IMR-90 (cell line): ENCODE results near the gene HSD17B11.

Experiments
- CTCF ChIP-seq: conservative IDR thresholded peaks from 2 replicates; pipeline ENCODE4 v1.5.1; 2012; ENCODE audit warnings: mild to moderate bottlenecking, low read depth, low read length, improper control_type of control experiment
- NFE2L2 ChIP-seq: fragments of 150-350 bp; IDR thresholded peaks from 2 replicates; pipeline ENCODE4 v1.6.1; 2016; ENCODE audit warnings: low read depth, mild to moderate bottlenecking, low read length
- RCOR1 ChIP-seq: IDR thresholded peaks from 2 replicates; pipeline ENCODE4 v1.6.1; 2012; ENCODE audit warnings: mild to moderate bottlenecking, low read length, improper control_type of control experiment; ENCODE audit not compliant: insufficient replicate concordance
- USF2 ChIP-seq: fragments of 150-350 bp; IDR thresholded peaks from 2 replicates; pipeline ENCODE4 v1.6.1; 2017; ENCODE audit warnings: mild to moderate bottlenecking, antibody characterized with exemption, low read length, low read depth

- no peak for TF ChIP-seq RCOR1
- TF ChIP-seq USF2 = no peak
- no peak for TF ChIP-seq CTCF
- TF ChIP-seq NFE2L2 = no peak
These were observed 81.4 kb downstream of the HSD17B11 start for GRCh38 chr4:87309625-87310024.
